Left ventricle myocardium inferior (tissue), 1 donor: ENCODE results near the gene FAIM2. TPM values are rescaled to one million over a fixed set of nuclear protein-coding genes. Genes with fewer than 3 reads are reported as not detected.
"Not testable (repeated sequence)": the region's sequence is repeated elsewhere in the genome, so short reads cannot be mapped to it uniquely, and the experiment has no call there.

Experiments
- DNase-seq: peaks from one replicate; pipeline ENCODE4 v3.0.0-alpha.2; 2020
- H3K27ac ChIP-seq: fragments of 200-600 bp; replicated peaks from 2 replicates; pipeline ENCODE4 v1.8.0; 2021
- H3K27me3 ChIP-seq: fragments of 200-600 bp; 2 replicates; pipeline ENCODE4 v1.8.0; 2021; ENCODE audit warnings: low read depth
- H3K36me3 ChIP-seq: fragments of 200-600 bp; 2 replicates; pipeline ENCODE4 v1.8.0; 2021
- H3K4me1 ChIP-seq: fragments of 200-600 bp; 2 replicates; pipeline ENCODE4 v1.8.0; 2021
- H3K4me3 ChIP-seq: fragments of 200-600 bp; 2 replicates; pipeline ENCODE4 v1.8.0; 2021; ENCODE audit warnings: mild to moderate bottlenecking, moderate library complexity
- H3K9me3 ChIP-seq: fragments of 200-600 bp; replicated peaks from 2 replicates; pipeline ENCODE4 v1.8.0; 2021
- CTCF ChIP-seq: fragments of 200-600 bp; IDR thresholded peaks from 2 replicates; pipeline ENCODE4 v1.8.0; 2021; ENCODE audit warnings: antibody characterized with exemption, mild to moderate bottlenecking, borderline replicate concordance
- intact Hi-C: fragments of 100-400 bp; cut with micrococcal nuclease; formaldehyde crosslinking; loops from one replicate; pipeline ENCODE4 v1.11.0; 2022
- total RNA-seq: library from RNA; stranded (reverse); fragmentation: NEBNext Ultra II Directional; extraction: Animal tissue kit (Norgen Biotek cat#: 25700); gene quantifications from one replicate; pipeline ENCODE4 v1.2.1, GENCODE V29; 2021
- donor health status: DM: no; HTN: yes; CAD: no; lungs with severe emphysema.

Gene FAIM2
- total RNA-seq, 1 donor from 2014 or later, result 7.4 TPM

- H3K4me3 ChIP-seq, result no peak overlapping the region
- H3K27me3 ChIP-seq, result peaks cover 60% of the 10 kb centered on the region
- no peaks in the 10 kb centered on the region for H3K36me3 ChIP-seq
- TF ChIP-seq CTCF, result no peak
- H3K9me3 ChIP-seq, result no peaks in the 10 kb centered on the region
- DNase-seq, result no peak
- intact Hi-C loops, result no loop called here
- H3K4me1 ChIP-seq, result no peaks in the 10 kb centered on the region
- H3K27ac ChIP-seq, result no peak overlapping the region
These were observed 18.6 kb downstream of the FAIM2 start for GRCh38 chr12:49885118-49885517.

GRCh38 chr12:49882851-49883464 lies 20.7 kb downstream of the FAIM2 start:
- TF ChIP-seq CTCF, result no peak
- Histone ChIP-seq H3K27ac (no peak overlapping the region), H3K4me1 (no peaks in the 10 kb centered on the region), H3K27me3 (peaks cover 55% of the 10 kb centered on the region), H3K4me3 (no peak overlapping the region), H3K36me3 (no peaks in the 10 kb centered on the region), H3K9me3 (no peaks in the 10 kb centered on the region)
- no peak for DNase-seq
- intact Hi-C loops, result no loop called here

- intact Hi-C loops, result no loop called here
- no peak for TF ChIP-seq CTCF
- Histone ChIP-seq H3K27ac (no peak overlapping the region), H3K36me3 (no peaks in the 10 kb centered on the region), H3K9me3 (no peaks in the 10 kb centered on the region), H3K4me1 (no peaks in the 10 kb centered on the region), H3K4me3 (no peak overlapping the region), H3K27me3 (peaks cover 49% of the 10 kb centered on the region)
- DNase-seq, result no peak
These were observed 21.4 kb downstream of the FAIM2 start for GRCh38 chr12:49882248-49882850.

DNA sequence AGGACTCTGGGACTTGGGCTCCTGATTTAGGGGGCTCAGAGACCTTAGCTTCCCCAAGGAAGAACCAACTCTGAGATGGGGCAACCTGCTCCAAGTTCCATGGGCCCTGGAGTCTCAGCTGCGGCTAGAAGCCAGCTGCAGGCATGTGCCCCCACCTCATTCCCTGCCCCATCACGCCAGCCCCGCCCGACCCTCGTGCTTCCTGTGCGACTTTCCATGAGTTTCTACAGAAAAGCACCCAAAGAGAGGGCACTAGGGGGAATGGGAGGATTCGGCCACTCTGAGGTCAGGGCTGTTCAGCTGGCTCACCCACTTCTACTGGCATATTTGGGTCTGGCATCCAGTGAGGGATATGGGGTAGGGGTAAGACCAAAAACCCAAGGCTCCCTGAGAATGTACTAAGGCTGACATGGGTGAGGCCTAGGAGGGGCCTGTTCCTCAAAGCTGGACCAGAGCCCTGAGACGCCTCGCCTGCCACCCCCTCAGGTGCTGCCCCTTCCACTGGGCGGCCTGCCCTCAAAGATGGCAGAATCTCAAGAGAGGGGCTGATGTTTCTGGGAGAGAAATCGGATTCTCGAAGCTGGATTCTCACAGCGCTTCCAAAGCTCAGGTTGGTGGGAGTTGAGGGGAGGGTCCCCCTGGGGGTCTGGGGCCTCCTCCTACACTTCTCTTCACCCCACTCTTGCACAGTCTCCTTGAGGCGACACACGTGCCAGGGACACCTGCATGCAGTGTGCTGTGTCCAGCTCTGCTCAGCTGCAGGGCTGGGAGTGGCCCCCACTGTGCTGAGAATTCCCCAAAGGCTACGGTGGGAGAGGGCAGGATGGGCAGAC lies 22.1 kb downstream of the FAIM2 start:
- Histone ChIP-seq H3K36me3 (no peaks in the 10 kb centered on the region), H3K27me3 (peaks cover 42% of the 10 kb centered on the region), H3K4me1 (no peaks in the 10 kb centered on the region), H3K27ac (no peak overlapping the region), H3K9me3 (no peaks in the 10 kb centered on the region), H3K4me3 (no peak overlapping the region)
- TF ChIP-seq CTCF, result no peak
- DNase-seq, result no peak
- intact Hi-C loops, result no loop called here

- DNase-seq, result no peak
- no peak for TF ChIP-seq CTCF
- intact Hi-C loops, result no loop called here
- no peak overlapping the region for H3K4me3 ChIP-seq
- H3K36me3 ChIP-seq, result no peaks in the 10 kb centered on the region
- H3K9me3 ChIP-seq, result no peaks in the 10 kb centered on the region
- H3K27ac ChIP-seq, result no peak overlapping the region
- H3K4me1 ChIP-seq, result no peaks in the 10 kb centered on the region
- peaks cover 35% of the 10 kb centered on the region for H3K27me3 ChIP-seq
These were observed 22.8 kb downstream of the FAIM2 start for GRCh38 chr12:49880756-49881414.

DNA sequence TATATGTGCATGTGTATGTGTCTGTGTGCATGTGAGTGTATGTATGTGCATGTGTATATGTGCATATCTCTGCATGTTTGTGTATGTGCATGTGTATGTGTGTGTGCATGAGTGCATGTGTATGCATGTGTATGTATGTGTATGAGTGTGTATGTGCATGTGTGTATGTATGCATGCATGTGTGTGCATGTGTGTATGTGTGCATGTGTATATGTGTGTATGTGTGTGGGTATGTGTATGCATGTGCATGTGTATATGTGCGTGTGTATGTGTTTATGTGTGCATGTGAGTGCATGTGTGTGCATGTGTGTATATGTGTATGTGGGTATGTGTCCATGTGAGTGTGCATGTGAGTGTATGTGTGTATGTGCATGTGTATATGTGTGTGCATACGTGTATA lies 24.6 kb downstream of the FAIM2 start:
- H3K9me3 ChIP-seq, H3K36me3 ChIP-seq, H3K27ac ChIP-seq, H3K4me1 ChIP-seq, DNase-seq, intact Hi-C loops, H3K4me3 ChIP-seq: not testable (repeated sequence)
- peaks cover 28% of the 10 kb centered on the region for H3K27me3 ChIP-seq
